Measurements from ENCODE around the gene F7. TPM values are rescaled to one million over a fixed set of nuclear protein-coding genes. Genes with fewer than 3 reads are reported as not detected.
A peak's percentile ranks its signal among the peaks of the same experiment; 100 is the strongest.

F7 gene
- total and polyA plus RNA-seq, 2 experiments from 2014 or later: 0.83 TPM; not detected in 1

GRCh38 chr13:113137691-113138298, 32.2 kb downstream of the F7 start:
- no peaks in the 10 kb centered on the region for H3K9me3 ChIP-seq (ENCODE audit: low read depth)
- TF ChIP-seq, protein P1, sequence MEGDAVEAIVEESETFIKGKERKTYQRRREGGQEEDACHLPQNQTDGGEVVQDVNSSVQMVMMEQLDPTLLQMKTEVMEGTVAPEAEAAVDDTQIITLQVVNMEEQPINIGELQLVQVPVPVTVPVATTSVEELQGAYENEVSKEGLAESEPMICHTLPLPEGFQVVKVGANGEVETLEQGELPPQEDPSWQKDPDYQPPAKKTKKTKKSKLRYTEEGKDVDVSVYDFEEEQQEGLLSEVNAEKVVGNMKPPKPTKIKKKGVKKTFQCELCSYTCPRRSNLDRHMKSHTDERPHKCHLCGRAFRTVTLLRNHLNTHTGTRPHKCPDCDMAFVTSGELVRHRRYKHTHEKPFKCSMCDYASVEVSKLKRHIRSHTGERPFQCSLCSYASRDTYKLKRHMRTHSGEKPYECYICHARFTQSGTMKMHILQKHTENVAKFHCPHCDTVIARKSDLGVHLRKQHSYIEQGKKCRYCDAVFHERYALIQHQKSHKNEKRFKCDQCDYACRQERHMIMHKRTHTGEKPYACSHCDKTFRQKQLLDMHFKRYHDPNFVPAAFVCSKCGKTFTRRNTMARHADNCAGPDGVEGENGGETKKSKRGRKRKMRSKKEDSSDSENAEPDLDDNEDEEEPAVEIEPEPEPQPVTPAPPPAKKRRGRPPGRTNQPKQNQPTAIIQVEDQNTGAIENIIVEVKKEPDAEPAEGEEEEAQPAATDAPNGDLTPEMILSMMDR (IDR thresholded peaks at IDR 0.05; ENCODE audit: low read depth, low read length): no peak
- H3K27ac ChIP-seq: no peak overlapping the region
- peaks cover 49% of the 10 kb centered on the region for H3K27me3 ChIP-seq
- DNase-seq (ENCODE audit: low read depth in 1 of 2, low spot score in 1 of 2): no peak
- H3K4me1 ChIP-seq (ENCODE audit: low read depth): no peaks in the 10 kb centered on the region
- H3K36me3 ChIP-seq: no peaks in the 10 kb centered on the region
- no peak overlapping the region for H3K4me3 ChIP-seq

GRCh38 chr13:113138792-113139551, 33.4 kb downstream of the F7 start:
- TF ChIP-seq, protein P1 (IDR thresholded peaks at IDR 0.05; ENCODE audit: low read depth, low read length): no peak
- Histone ChIP-seq H3K9me3 (ENCODE audit: low read depth) (no peaks in the 10 kb centered on the region), H3K36me3 (no peaks in the 10 kb centered on the region), H3K27me3 (peaks cover 44% of the 10 kb centered on the region), H3K27ac (no peak overlapping the region), H3K4me3 (no peak overlapping the region), H3K4me1 (ENCODE audit: low read depth) (no peaks in the 10 kb centered on the region)
- peak in 1 of 2 donors; percentile 19 for DNase-seq (ENCODE audit: low read depth in 1 of 2, low spot score in 1 of 2)

DNA sequence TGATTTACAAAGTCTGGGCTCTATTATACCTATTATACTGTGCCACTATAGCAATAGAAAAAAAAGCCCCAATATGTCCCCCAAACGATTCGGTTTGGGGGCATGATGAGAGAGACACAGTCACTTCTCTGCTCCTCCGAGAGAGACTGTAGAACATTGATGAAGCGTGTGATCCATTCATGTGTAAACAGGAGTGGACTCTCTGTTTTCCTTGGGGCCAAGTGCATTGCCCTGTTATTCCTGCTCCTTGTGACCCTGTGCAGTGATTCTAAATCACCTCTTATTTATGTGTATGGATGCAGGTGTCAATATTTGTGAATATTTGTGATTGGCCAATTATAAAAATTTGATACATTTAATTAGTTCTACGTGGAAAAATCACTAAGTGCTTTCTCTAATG, 34.0 kb downstream of the F7 start:
- Histone ChIP-seq H3K4me3 (no peak overlapping the region), H3K4me1 (ENCODE audit: low read depth) (no peaks in the 10 kb centered on the region), H3K27me3 (peaks cover 45% of the 10 kb centered on the region), H3K36me3 (no peaks in the 10 kb centered on the region), H3K9me3 (ENCODE audit: low read depth) (no peaks in the 10 kb centered on the region), H3K27ac (no peak overlapping the region)
- TF ChIP-seq, protein P1 (IDR thresholded peaks at IDR 0.05; ENCODE audit: low read depth, low read length): no peak
- DNase-seq (ENCODE audit: low read depth in 1 of 2, low spot score in 1 of 2): no peak

DNA sequence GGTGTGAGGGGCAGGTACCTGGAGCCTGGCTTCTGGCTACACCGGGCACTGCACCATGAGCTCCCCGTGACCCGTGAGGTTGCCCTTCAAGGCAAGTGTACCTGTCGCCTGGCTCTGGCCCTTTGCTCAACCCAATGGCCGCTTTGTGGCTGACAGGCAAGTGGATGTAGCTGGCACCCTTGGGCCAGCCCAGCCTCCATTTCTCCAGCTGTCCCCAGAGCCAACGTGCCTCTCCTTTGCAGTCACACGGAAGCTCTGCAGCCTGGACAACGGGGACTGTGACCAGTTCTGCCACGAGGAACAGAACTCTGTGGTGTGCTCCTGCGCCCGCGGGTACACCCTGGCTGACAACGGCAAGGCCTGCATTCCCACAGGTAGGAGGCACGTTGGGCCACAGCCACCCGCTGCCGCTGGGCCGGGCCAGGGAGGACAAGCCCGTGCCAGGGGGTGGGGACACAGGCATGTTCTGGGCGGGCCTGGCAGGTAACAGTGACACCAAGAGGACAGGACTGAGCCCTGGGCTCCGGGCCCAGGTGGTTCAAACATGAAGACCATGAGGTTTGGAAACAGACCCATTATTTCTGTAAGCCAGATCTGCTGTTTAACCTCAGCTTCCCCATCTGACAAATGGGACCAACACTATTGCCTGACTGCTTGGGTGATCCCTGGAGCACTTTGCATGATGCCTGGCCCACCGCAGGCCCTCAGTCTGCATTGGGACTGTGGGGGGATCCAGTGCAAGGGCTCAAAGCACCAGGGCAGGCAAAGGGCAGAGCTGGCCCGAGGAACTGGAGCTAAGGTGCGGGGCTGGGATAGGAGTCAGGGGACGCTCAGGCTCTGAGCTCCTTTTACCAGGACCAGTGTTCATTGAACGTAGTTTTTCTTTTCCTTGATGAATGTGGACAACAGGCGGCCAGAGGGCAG, 35.3 kb downstream of the F7 start:
- H3K9me3 ChIP-seq (ENCODE audit: low read depth): no peaks in the 10 kb centered on the region
- H3K4me1 ChIP-seq (ENCODE audit: low read depth): no peaks in the 10 kb centered on the region
- no peak overlapping the region for H3K27ac ChIP-seq
- no peaks in the 10 kb centered on the region for H3K36me3 ChIP-seq
- DNase-seq (ENCODE audit: low read depth in 1 of 2, low spot score in 1 of 2): no peak
- TF ChIP-seq, protein P1 (IDR thresholded peaks at IDR 0.05; ENCODE audit: low read depth, low read length): no peak
- no peak overlapping the region for H3K4me3 ChIP-seq
- H3K27me3 ChIP-seq: peaks cover 39% of the 10 kb centered on the region

DNA sequence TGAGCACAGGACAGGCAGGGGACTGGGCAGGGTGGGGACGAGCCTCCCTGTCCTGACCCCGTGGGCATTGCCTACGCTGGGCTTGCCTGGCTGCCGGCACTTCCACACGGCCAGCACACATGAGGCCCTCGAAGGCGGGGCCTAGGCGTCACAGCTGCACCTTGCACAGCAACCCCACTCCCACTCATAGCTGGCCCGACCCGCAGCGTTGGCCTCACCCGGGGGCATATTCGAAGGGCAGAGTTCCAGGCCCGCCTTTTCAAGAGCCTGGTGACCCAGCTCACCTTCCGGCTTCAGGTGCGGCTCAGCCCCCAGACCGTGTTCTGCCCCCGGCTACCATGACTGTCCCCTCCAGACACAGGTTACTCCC, 36.0 kb downstream of the F7 start:
- Histone ChIP-seq H3K27ac (no peak overlapping the region), H3K36me3 (no peaks in the 10 kb centered on the region), H3K4me1 (ENCODE audit: low read depth) (no peaks in the 10 kb centered on the region), H3K27me3 (peaks cover 45% of the 10 kb centered on the region), H3K9me3 (ENCODE audit: low read depth) (no peaks in the 10 kb centered on the region), H3K4me3 (no peak overlapping the region)
- TF ChIP-seq, protein P1 (IDR thresholded peaks at IDR 0.05; ENCODE audit: low read depth, low read length): no peak
- no peak for DNase-seq (ENCODE audit: low read depth in 1 of 2, low spot score in 1 of 2)

All from cardiac muscle cell (in vitro differentiated cells and primary cell).